Ascending aorta (tissue), 2 donors: Measurements from ENCODE around the gene CEL. TPM values are rescaled to one million over a fixed set of nuclear protein-coding genes. Genes with fewer than 3 reads are reported as not detected.
"Not testable (repeated sequence)": the region's sequence is repeated elsewhere in the genome, so short reads cannot be mapped to it uniquely, and the experiment has no call there.

ENCODE experiments used
- DNase-seq, 2 donors: peaks; one replicate each; pipeline ENCODE4 v3.0.0-alpha.2; 2019; ENCODE audit warnings: low spot score in 2 of 2
- H3K27ac ChIP-seq, 2 donors: fragments of 200-600 bp; sonication (generic); one replicate each; pipeline ENCODE4 v1.5.1; 2016 to 2017; ENCODE audit warnings: mild to moderate bottlenecking in 1 of 2
- H3K27me3 ChIP-seq: fragments of 200-600 bp; sonication (generic); one replicate; pipeline ENCODE4 v1.5.1; 2017
- H3K36me3 ChIP-seq, 2 donors: fragments of 200-600 bp; sonication (generic); one replicate each; pipeline ENCODE4 v1.5.1; 2016
- H3K4me1 ChIP-seq, 2 donors: fragments of 200-600 bp; sonication (generic); one replicate each; pipeline ENCODE4 v1.5.1; 2016 to 2017; ENCODE audit warnings: mild to moderate bottlenecking in 1 of 2
- H3K4me3 ChIP-seq, 2 donors: fragments of 200-600 bp; sonication (generic); one replicate each; pipeline ENCODE4 v1.5.1; 2016 to 2017; ENCODE audit warnings: mild to moderate bottlenecking in 1 of 2
- H3K9me3 ChIP-seq, 2 donors: fragments of 200-600 bp; sonication (generic); one replicate each; pipeline ENCODE4 v1.5.1; 2016
- CTCF ChIP-seq, 3 experiments: fragments of 200-600 bp in 2 of 3; fragments of 450-650 bp in 1 of 3; sonication (generic) in 2 of 3; IDR thresholded peaks; one replicate each; pipeline ENCODE4 v1.5.1; 2016 to 2019; ENCODE audit warnings: antibody characterized with exemption in 3 of 3, mild to moderate bottlenecking in 1 of 3, moderate library complexity in 1 of 3
- intact Hi-C: fragments of 100-400 bp; cut with DNase I; formaldehyde crosslinking; loops from one replicate; pipeline ENCODE4 v1.15.1; 2023
- total RNA-seq: library from RNA; depleted of rRNA; stranded (reverse); fragments of >200 nt; gene quantifications from one replicate; pipeline ENCODE4 v1.1.0, GENCODE V29; 2016

The CEL gene
- total RNA-seq, 1 donor from 2014 or later = not detected

- Histone ChIP-seq H3K4me3 (no peak overlapping the region), H3K36me3 (no peaks in the 10 kb centered on the region), H3K27me3 (no peaks in the 10 kb centered on the region), H3K9me3 (no peaks in the 10 kb centered on the region), H3K4me1 (no peaks in the 10 kb centered on the region), H3K27ac (no peak overlapping the region)
- DNase-seq = no peak
- TF ChIP-seq CTCF (IDR thresholded peaks at IDR 0.05) = no peak
- intact Hi-C loops = no loop called here
Observed at GRCh38 chr9:133090187-133090586, 28.4 kb downstream of the CEL start.

- TF ChIP-seq CTCF (IDR thresholded peaks at IDR 0.05) = no peak
- peaks cover 0 to 4% of the 10 kb centered on the region in 2 donors for H3K9me3 ChIP-seq
- no peak for DNase-seq
- intact Hi-C loops = no loop called here
- H3K27ac ChIP-seq = no peak overlapping the region
- H3K4me1 ChIP-seq = no peaks in the 10 kb centered on the region
- no peaks in the 10 kb centered on the region for H3K36me3 ChIP-seq
- H3K4me3 ChIP-seq = no peak overlapping the region
- no peaks in the 10 kb centered on the region for H3K27me3 ChIP-seq
Observed at GRCh38 chr9:133090752-133091385, 29.1 kb downstream of the CEL start.

- peaks cover 6 to 16% of the 10 kb centered on the region in 2 donors for H3K9me3 ChIP-seq
- H3K4me3 ChIP-seq, DNase-seq, H3K4me1 ChIP-seq, H3K27me3 ChIP-seq, intact Hi-C loops, H3K27ac ChIP-seq: not testable (repeated sequence)
- peaks cover 16 to 31% of the 10 kb centered on the region in 2 donors for H3K36me3 ChIP-seq
Observed at GRCh38 chr9:133094351-133094750, 32.6 kb downstream of the CEL start.

GRCh38 chr9:133094842-133095393 is 33.1 kb downstream of the CEL start:
- intact Hi-C loops = no loop called here
- no peaks in the 10 kb centered on the region for H3K27me3 ChIP-seq

GRCh38 chr9:133098104-133098754 is 36.4 kb downstream of the CEL start:
- no peak for TF ChIP-seq CTCF (IDR thresholded peaks at IDR 0.05)
- intact Hi-C loops = no loop called here
- no peak overlapping the region for H3K4me3 ChIP-seq
- no peaks in the 10 kb centered on the region for H3K27me3 ChIP-seq
- DNase-seq = no peak
- peaks cover 6 to 16% of the 10 kb centered on the region in 2 donors for H3K9me3 ChIP-seq
- H3K27ac ChIP-seq = no peak overlapping the region
- H3K36me3 ChIP-seq = peaks cover 51 to 70% of the 10 kb centered on the region in 2 donors
- H3K4me1 ChIP-seq = no peaks in the 10 kb centered on the region

More at GRCh38 chr9:133094842-133095393, 33.1 kb downstream of the CEL start:
- DNase-seq = no peak
- H3K4me1 ChIP-seq = no peaks in the 10 kb centered on the region
- H3K36me3 ChIP-seq = peaks cover 21 to 37% of the 10 kb centered on the region in 2 donors
- no peak for TF ChIP-seq CTCF (IDR thresholded peaks at IDR 0.05)
- H3K9me3 ChIP-seq = peaks cover 6 to 16% of the 10 kb centered on the region in 2 donors
- no peak overlapping the region for H3K4me3 ChIP-seq
- no peak overlapping the region for H3K27ac ChIP-seq

- Histone ChIP-seq H3K9me3 (peaks cover 6 to 16% of the 10 kb centered on the region in 2 donors), H3K36me3 (peaks cover 51 to 75% of the 10 kb centered on the region in 2 donors), H3K4me1 (no peaks in the 10 kb centered on the region), H3K27ac (no peak overlapping the region), H3K27me3 (no peaks in the 10 kb centered on the region), H3K4me3 (no peak overlapping the region)
- no peak for DNase-seq
- no peak for TF ChIP-seq CTCF (IDR thresholded peaks at IDR 0.05)
- intact Hi-C loops = no loop called here
Observed at GRCh38 chr9:133098871-133099270, 37.1 kb downstream of the CEL start.
